NCI-H446 treated with DMSO at 0.1 percent for 48 hours (cell line): Measurements from ENCODE around the gene LRRC59.
"Not testable (repeated sequence)": the region's sequence is repeated elsewhere in the genome, so short reads cannot be mapped to it uniquely, and the experiment has no call there.

Experiments used
- DNase-seq: peaks from one replicate; lab custom pipeline; 2025; lab: John Stamatoyannopoulos, UW

LRRC59 gene

GRCh38 chr17:50346313-50347116, 50.8 kb downstream of the LRRC59 start:
- no peak for DNase-seq

- peak; percentile 61 for DNase-seq
These were observed 51.7 kb downstream of the LRRC59 start, which contains the start of gene XYLT2 for GRCh38 chr17:50345432-50346312. TSS of gene XYLT2 (plus strand) at chr17:50346126. CDS start at chr17:50346141, 15 bp downstream.

GRCh38 chr17:50344731-50345365, 52.5 kb downstream of the LRRC59 start:
- no peak for DNase-seq

GRCh38 chr17:50339381-50339780, 57.9 kb downstream of the LRRC59 start:
- no peak for DNase-seq

GRCh38 chr17:50338645-50339044, 58.7 kb downstream of the LRRC59 start:
- DNase-seq: no peak

- DNase-seq: no peak
These were observed 59.4 kb downstream of the LRRC59 start for GRCh38 chr17:50337956-50338355.

GRCh38 chr17:50333291-50334057, 63.8 kb downstream of the LRRC59 start:
- DNase-seq: not testable (repeated sequence)

GRCh38 chr17:50332196-50332595, 65.1 kb downstream of the LRRC59 start:
- DNase-seq: no peak
